ENCODE measurements around the gene THNSL1.
"Not testable (repeated sequence)": the region's sequence is repeated elsewhere in the genome, so short reads cannot be mapped to it uniquely, and the experiment has no call there.

- TF ChIP-seq, protein P1, sequence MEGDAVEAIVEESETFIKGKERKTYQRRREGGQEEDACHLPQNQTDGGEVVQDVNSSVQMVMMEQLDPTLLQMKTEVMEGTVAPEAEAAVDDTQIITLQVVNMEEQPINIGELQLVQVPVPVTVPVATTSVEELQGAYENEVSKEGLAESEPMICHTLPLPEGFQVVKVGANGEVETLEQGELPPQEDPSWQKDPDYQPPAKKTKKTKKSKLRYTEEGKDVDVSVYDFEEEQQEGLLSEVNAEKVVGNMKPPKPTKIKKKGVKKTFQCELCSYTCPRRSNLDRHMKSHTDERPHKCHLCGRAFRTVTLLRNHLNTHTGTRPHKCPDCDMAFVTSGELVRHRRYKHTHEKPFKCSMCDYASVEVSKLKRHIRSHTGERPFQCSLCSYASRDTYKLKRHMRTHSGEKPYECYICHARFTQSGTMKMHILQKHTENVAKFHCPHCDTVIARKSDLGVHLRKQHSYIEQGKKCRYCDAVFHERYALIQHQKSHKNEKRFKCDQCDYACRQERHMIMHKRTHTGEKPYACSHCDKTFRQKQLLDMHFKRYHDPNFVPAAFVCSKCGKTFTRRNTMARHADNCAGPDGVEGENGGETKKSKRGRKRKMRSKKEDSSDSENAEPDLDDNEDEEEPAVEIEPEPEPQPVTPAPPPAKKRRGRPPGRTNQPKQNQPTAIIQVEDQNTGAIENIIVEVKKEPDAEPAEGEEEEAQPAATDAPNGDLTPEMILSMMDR (IDR thresholded peaks at IDR 0.05) = not testable (repeated sequence)
- TF ChIP-seq POLR2A (IDR thresholded peaks at IDR 0.05) = not testable (repeated sequence)
These were observed 47.5 kb upstream of the THNSL1 start for GRCh38 chr10:24968951-24969350.
